HG03196 (cell line): ENCODE results near the gene EIPR1.

Source experiments
- ATAC-seq: cut with Tn5 transposase; IDR thresholded peaks from one replicate; pipeline ENCODE4 v1.9.1; 2021; ENCODE audit not compliant: unreplicated experiment

Gene EIPR1

GRCh38 chr2:3223080-3223923 lies 154.3 kb downstream of the EIPR1 start:
- peak; percentile 98 for ATAC-seq

GRCh38 chr2:3222636-3223035 lies 155.0 kb downstream of the EIPR1 start:
- ATAC-seq: peak; percentile 45

- ATAC-seq: no peak
Observed at GRCh38 chr2:3219536-3219935, 158.1 kb downstream of the EIPR1 start.

- no peak for ATAC-seq
Observed at GRCh38 chr2:3217646-3218045, 160.0 kb downstream of the EIPR1 start.

- ATAC-seq: no peak
Observed at GRCh38 chr2:3216841-3217495, 160.7 kb downstream of the EIPR1 start.

GRCh38 chr2:3214806-3215404 lies 162.7 kb downstream of the EIPR1 start:
- no peak for ATAC-seq

- ATAC-seq: no peak
Observed at GRCh38 chr2:3214065-3214464, 163.6 kb downstream of the EIPR1 start.

GRCh38 chr2:3212984-3213383 lies 164.6 kb downstream of the EIPR1 start:
- no peak for ATAC-seq

GRCh38 chr2:3212061-3212362 lies 165.6 kb downstream of the EIPR1 start:
- no peak for ATAC-seq

GRCh38 chr2:3211256-3212060 lies 166.2 kb downstream of the EIPR1 start:
- ATAC-seq: no peak

GRCh38 chr2:3210257-3210656 lies 167.4 kb downstream of the EIPR1 start:
- ATAC-seq: no peak

- ATAC-seq: no peak
Observed at GRCh38 chr2:3209258-3209657, 168.4 kb downstream of the EIPR1 start.

GRCh38 chr2:3208591-3208990 lies 169.0 kb downstream of the EIPR1 start:
- no peak for ATAC-seq

GRCh38 chr2:3208179-3208578 lies 169.4 kb downstream of the EIPR1 start:
- no peak for ATAC-seq

- no peak for ATAC-seq
Observed at GRCh38 chr2:3207091-3207491, 170.5 kb downstream of the EIPR1 start.

- ATAC-seq: no peak
Observed at GRCh38 chr2:3205845-3206244, 171.8 kb downstream of the EIPR1 start.

- ATAC-seq: no peak
Observed at GRCh38 chr2:3204031-3204821, 173.4 kb downstream of the EIPR1 start.

- ATAC-seq: no peak
Observed at GRCh38 chr2:3203497-3204019, 174.1 kb downstream of the EIPR1 start.

- ATAC-seq: no peak
Observed at GRCh38 chr2:3202926-3203325, 174.7 kb downstream of the EIPR1 start.

- no peak for ATAC-seq
Observed at GRCh38 chr2:3201281-3201680, 176.3 kb downstream of the EIPR1 start.
